Activated CD4-positive, alpha-beta T cell treated with anti-CD3 and anti-CD28 coated beads, Interleukin-2, Interleukin-6, amounts not matched to agents 100 ng/mL and 50 ng/mL, durations not matched to agents 16 hours and 8 hours (primary cell): ENCODE data around the gene PC.
A peak's percentile ranks its signal among the peaks of the same experiment; 100 is the strongest.

Source experiments
- DNase-seq: peaks from one replicate; pipeline ENCODE4 v3.0.0-alpha.2; 2020

Gene PC

GRCh38 chr11:66951135-66951534 is 7.0 kb downstream of the PC start:
- DNase-seq: no peak

- DNase-seq: peak; percentile 34
Observed at GRCh38 chr11:66950112-66950535, 8.1 kb downstream of the PC start.

- no peak for DNase-seq
Observed at GRCh38 chr11:66938582-66939135, 19.5 kb downstream of the PC start.

- DNase-seq: no peak
Observed at GRCh38 chr11:66937193-66937733, 20.9 kb downstream of the PC start.

GRCh38 chr11:66936311-66936711 is 21.9 kb downstream of the PC start:
- no peak for DNase-seq

GRCh38 chr11:66934950-66935779 is 23.0 kb downstream of the PC start:
- DNase-seq: no peak

- DNase-seq: no peak
Observed at GRCh38 chr11:66933531-66933930, 24.7 kb downstream of the PC start.

- DNase-seq: no peak
Observed at GRCh38 chr11:66932543-66932942, 25.6 kb downstream of the PC start.

GRCh38 chr11:66929753-66930152 is 28.4 kb downstream of the PC start:
- no peak for DNase-seq

- DNase-seq: no peak
Observed at GRCh38 chr11:66924272-66924671, 33.9 kb downstream of the PC start.

GRCh38 chr11:66922551-66922950 is 35.6 kb downstream of the PC start:
- no peak for DNase-seq

- no peak for DNase-seq
Observed at GRCh38 chr11:66920978-66921784, 37.0 kb downstream of the PC start.

- no peak for DNase-seq
Observed at GRCh38 chr11:66919923-66920322, 38.3 kb downstream of the PC start.

GRCh38 chr11:66918741-66919140 is 39.4 kb downstream of the PC start:
- DNase-seq: no peak

GRCh38 chr11:66915866-66916265 is 42.3 kb downstream of the PC start:
- DNase-seq: no peak

- DNase-seq: no peak
Observed at GRCh38 chr11:66915046-66915832, 42.9 kb downstream of the PC start.

GRCh38 chr11:66914505-66914904 is 43.7 kb downstream of the PC start:
- no peak for DNase-seq

GRCh38 chr11:66912911-66913310 is 45.3 kb downstream of the PC start:
- no peak for DNase-seq

- DNase-seq: no peak
Observed at GRCh38 chr11:66912361-66912760, 45.8 kb downstream of the PC start.

- no peak for DNase-seq
Observed at GRCh38 chr11:66910669-66911068, 47.5 kb downstream of the PC start.

GRCh38 chr11:66910016-66910415 is 48.2 kb downstream of the PC start:
- DNase-seq: no peak

GRCh38 chr11:66909181-66909580 is 49.0 kb downstream of the PC start:
- no peak for DNase-seq
